Ovary (tissue), 9 donors: ENCODE results near the gene MAPRE3. TPM values are rescaled to one million over a fixed set of nuclear protein-coding genes. Genes with fewer than 3 reads are reported as not detected.

Experiments
- DNase-seq, 5 donors: peaks; one replicate each; pipeline ENCODE4 v3.0.0-alpha.2; 2019 to 2020
- H3K27ac ChIP-seq, 2 donors: fragments of 200-600 bp; one replicate each; pipeline versions ENCODE4 v1.5.1 to v1.8.0; 2019 to 2022
- H3K27me3 ChIP-seq: fragments of 200-600 bp; one replicate; pipeline ENCODE4 v1.8.0; 2022
- H3K36me3 ChIP-seq: fragments of 200-600 bp; sonication (generic); one replicate; pipeline ENCODE4 v1.5.1; 2019
- H3K4me1 ChIP-seq: one replicate; pipeline ENCODE4 v1.8.1; 2013; ENCODE audit warnings: mild to moderate bottlenecking, moderate library complexity; ENCODE audit not compliant: insufficient read depth
- H3K4me3 ChIP-seq: fragments of 200-600 bp; sonication (generic); one replicate; pipeline ENCODE4 v1.5.1; 2017
- H3K9me3 ChIP-seq, 2 donors: fragments of 200-600 bp in 1 of 2; sonication (generic) in 1 of 2; one replicate each; pipeline versions ENCODE4 v1.5.1 to v1.8.1; 2013 to 2019; ENCODE audit warnings: mild to moderate bottlenecking in 1 of 2, moderate library complexity in 1 of 2
- EP300 ChIP-seq: sonication (generic); formaldehyde crosslinking; IDR thresholded peaks from one replicate; pipeline ENCODE4 v1.6.1; 2017; ENCODE audit warnings: antibody characterized with exemption
- POLR2A ChIP-seq: fragments of 450-650 bp; IDR thresholded peaks from one replicate; pipeline ENCODE4 v1.6.1; 2017; ENCODE audit warnings: antibody characterized with exemption, mild to moderate bottlenecking, moderate library complexity
- WGBS, 3 donors: extraction: QIAGEN DNeasy Blood & Tissue Kit in 1 of 3; methylation state at CpG; one replicate each; pipeline versions ENCODE4 v1.1.5 to v1.1.7; 2013 to 2017; 5-methylcytosine and 5-hydroxymethylcytosine counted together
- intact Hi-C, 4 donors: fragments of 100-400 bp; cut with DNase I; formaldehyde crosslinking; loops; one replicate each; pipeline versions ENCODE4 v1.11.0 to v1.15.1; 2022 to 2023
- polyA plus RNA-seq, 2 donors: library from polyadenylated mRNA; stranded (reverse); fragments of 200-250 nt in 1 of 2; fragments of 350-450 nt in 1 of 2; fragmentation: Illumina TruSeq in 1 of 2; extraction: RNeasy Lipid Tissue Mini Kit (QIAGEN cat#74804) in 1 of 2; gene quantifications; one replicate each; pipeline ENCODE4 v1.2.3, GENCODE V29; 2013 to 2014
- total RNA-seq, 7 donors: library from RNA; depleted of rRNA in 2 of 7; stranded (reverse); fragments of >200 nt in 2 of 7; fragmentation: NEBNext Ultra II Directional in 3 of 7; extraction: Animal tissue kit (Norgen Biotek cat#: 25700) in 3 of 7; gene quantifications; one replicate each; pipeline versions ENCODE4 v1.1.0 to v1.2.4, GENCODE V29; 2016 to 2023
- TF ChIP-seq, protein P1 (sequence below), 3 donors: fragments of 450-650 bp in 2 of 3; fragments of 200-600 bp in 1 of 3; IDR thresholded peaks; one replicate each; pipeline versions ENCODE4 v1.5.1 to v1.8.0; 2016 to 2022; ENCODE audit warnings: antibody characterized with exemption in 3 of 3, mild to moderate bottlenecking in 1 of 3
- donor health status: DM: no; HTN: no; CAD: no; lungs with moderate emphysema.
- donor health status: DM: no; HTN: no; CAD: no.
- donor health status: Bipolar disorder and iron deficiency.
- donor health status: DM: yes; HTN: yes; CAD: no.
- donor health status: DM: no; HTN: no; CAD: no.
- donor health status: DM: yes; HTN: yes; CAD: no.

The MAPRE3 gene
- total and polyA plus RNA-seq, 9 donors: 23.8 to 51.8 (median 34.3) TPM

DNA sequence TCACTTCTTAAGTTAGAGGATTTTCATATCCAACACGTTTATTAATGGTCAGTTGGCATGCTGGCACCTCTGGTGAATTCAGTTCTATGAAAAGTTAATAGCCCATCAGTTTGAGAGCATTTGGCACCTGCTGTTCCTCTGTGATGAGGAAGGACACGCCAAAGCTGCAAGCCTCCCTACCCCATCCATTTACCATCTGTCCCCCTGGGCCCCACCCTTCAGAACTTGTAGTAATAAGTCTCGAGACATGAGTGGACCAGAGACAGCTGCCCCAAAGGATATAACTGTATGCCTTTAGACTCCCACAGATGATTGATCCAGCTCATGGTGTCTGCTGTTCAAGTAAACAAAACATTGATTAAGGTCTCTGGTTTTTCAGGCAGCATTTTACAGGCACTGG, 94.7 kb downstream of the MAPRE3 start:
- H3K36me3 ChIP-seq: no peaks in the 10 kb centered on the region
- H3K27me3 ChIP-seq: no peaks in the 10 kb centered on the region
- 74 to 78% (median 77%) methylated on average over 3 of the region's 3 CpGs for WGBS, 3 donors
- H3K4me1 ChIP-seq: peaks cover 2% of the 10 kb centered on the region
- DNase-seq: no peak
- no peak for TF ChIP-seq POLR2A
- TF ChIP-seq, protein P1, sequence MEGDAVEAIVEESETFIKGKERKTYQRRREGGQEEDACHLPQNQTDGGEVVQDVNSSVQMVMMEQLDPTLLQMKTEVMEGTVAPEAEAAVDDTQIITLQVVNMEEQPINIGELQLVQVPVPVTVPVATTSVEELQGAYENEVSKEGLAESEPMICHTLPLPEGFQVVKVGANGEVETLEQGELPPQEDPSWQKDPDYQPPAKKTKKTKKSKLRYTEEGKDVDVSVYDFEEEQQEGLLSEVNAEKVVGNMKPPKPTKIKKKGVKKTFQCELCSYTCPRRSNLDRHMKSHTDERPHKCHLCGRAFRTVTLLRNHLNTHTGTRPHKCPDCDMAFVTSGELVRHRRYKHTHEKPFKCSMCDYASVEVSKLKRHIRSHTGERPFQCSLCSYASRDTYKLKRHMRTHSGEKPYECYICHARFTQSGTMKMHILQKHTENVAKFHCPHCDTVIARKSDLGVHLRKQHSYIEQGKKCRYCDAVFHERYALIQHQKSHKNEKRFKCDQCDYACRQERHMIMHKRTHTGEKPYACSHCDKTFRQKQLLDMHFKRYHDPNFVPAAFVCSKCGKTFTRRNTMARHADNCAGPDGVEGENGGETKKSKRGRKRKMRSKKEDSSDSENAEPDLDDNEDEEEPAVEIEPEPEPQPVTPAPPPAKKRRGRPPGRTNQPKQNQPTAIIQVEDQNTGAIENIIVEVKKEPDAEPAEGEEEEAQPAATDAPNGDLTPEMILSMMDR (IDR thresholded peaks at IDR 0.05): no peak
- no peak for TF ChIP-seq EP300
- no peaks in the 10 kb centered on the region for H3K9me3 ChIP-seq
- no peak overlapping the region for H3K27ac ChIP-seq
- intact Hi-C loops: no loop called here
- no peak overlapping the region for H3K4me3 ChIP-seq

DNA sequence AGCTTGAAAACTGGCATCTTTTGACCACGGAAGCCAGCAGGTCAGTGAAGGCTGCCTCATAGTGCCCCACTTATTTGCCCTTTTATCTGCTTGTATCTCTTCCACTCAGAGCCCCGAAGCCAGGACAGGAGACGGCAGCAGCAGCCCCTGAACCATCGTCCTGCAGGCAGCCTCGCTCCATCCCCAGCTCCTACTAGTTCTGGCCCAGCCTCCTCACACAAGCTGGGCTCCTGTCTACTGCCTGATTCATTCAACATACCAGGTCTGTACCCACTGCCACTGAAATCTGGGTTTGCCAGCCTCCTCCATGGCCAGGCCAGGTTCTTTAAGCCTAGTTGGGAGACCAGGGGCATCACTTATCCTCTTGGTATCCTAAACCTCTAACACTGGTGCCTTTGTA, 96.9 kb downstream of the MAPRE3 start:
- Histone ChIP-seq H3K9me3 (no peaks in the 10 kb centered on the region), H3K36me3 (no peaks in the 10 kb centered on the region), H3K4me1 (peaks cover 4% of the 10 kb centered on the region), H3K27me3 (no peaks in the 10 kb centered on the region), H3K27ac (no peak overlapping the region), H3K4me3 (no peak overlapping the region)
- intact Hi-C loops: no loop called here
- TF ChIP-seq, protein P1 (IDR thresholded peaks at IDR 0.05): no peak
- TF ChIP-seq POLR2A (no peak), EP300 (no peak)
- 84 to 88% (median 86%) methylated on average over 5 of the region's 5 CpGs for whole genome bisulfite sequencing, 3 donors
- peak in 2 of 5 donors; percentile 8 to 25 for DNase-seq

DNA sequence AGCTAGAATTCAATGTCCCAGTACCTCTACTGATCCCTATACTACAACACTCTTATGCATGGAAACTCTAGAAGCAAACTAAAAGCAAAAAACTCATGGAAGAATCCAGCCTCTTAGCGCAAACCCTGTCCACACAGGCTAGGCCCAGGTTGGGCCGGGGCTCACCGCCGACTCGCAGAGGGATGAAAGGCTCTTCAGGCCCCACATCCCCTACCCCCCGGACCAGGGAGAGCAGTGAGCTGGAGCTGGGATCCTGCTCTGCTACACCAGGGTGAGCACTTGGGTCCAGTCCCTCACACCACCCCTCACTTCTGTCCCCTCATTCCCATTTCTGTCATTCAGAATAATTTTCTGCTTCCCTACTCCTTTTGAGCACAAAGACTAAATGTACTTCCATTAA, 99.0 kb downstream of the MAPRE3 start:
- no peak overlapping the region for H3K4me3 ChIP-seq
- no peak overlapping the region for H3K27ac ChIP-seq
- TF ChIP-seq POLR2A: no peak
- no peaks in the 10 kb centered on the region for H3K36me3 ChIP-seq
- WGBS, 3 donors: 86 to 92% (median 88%) methylated on average over 6 of the region's 6 CpGs
- H3K9me3 ChIP-seq: no peaks in the 10 kb centered on the region
- no peaks in the 10 kb centered on the region for H3K27me3 ChIP-seq
- DNase-seq: peak in 2 of 5 donors; percentile 21 to 35
- intact Hi-C loops: no loop called here
- H3K4me1 ChIP-seq: peaks cover 7% of the 10 kb centered on the region

DNA sequence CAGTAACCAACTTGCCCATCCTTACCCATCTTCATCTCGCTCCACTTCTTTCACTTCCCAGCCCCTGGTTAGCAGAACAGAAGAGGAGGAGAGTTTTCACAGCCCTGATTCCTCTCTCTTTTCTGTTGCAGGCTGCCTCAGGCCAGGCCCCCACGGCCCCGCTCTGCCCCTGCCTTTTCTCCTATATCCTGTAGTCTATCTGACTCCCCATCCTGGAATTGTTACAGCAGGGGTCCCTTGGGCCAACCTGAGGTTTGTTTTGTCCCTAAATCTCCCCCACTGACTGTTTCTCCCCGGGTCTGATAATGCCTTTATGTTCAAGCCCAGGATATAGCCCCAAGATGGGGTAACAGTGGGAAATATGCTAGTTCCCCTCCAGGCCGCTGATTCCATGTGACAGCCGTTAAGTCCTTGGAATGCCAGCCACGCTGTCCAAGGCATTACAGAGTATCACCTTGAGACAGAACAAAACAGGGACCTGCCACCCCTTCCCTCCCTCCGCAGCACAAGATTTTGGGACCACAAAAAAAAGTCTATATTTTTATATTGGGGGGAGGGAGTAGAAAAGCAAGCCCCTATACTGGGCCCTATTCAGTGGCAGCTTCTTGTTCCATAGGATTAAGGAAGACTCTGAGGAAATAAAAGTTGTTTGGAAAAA, 99.7 kb downstream of the MAPRE3 start:
- DNase-seq: peak in 2 of 5 donors; percentile 17 to 28
- intact Hi-C loops: no loop called here
- H3K4me3 ChIP-seq: no peak overlapping the region
- peaks cover 12% of the 10 kb centered on the region for H3K4me1 ChIP-seq
- no peak overlapping the region for H3K27ac ChIP-seq
- H3K36me3 ChIP-seq: no peaks in the 10 kb centered on the region
- no peaks in the 10 kb centered on the region for H3K9me3 ChIP-seq
- 63 to 76% (median 68%) methylated on average over 8 of the region's 8 CpGs for WGBS, 3 donors
- TF ChIP-seq, protein P1 (IDR thresholded peaks at IDR 0.05): no peak
- TF ChIP-seq EP300: no peak
- no peak for TF ChIP-seq POLR2A
- no peaks in the 10 kb centered on the region for H3K27me3 ChIP-seq

DNA sequence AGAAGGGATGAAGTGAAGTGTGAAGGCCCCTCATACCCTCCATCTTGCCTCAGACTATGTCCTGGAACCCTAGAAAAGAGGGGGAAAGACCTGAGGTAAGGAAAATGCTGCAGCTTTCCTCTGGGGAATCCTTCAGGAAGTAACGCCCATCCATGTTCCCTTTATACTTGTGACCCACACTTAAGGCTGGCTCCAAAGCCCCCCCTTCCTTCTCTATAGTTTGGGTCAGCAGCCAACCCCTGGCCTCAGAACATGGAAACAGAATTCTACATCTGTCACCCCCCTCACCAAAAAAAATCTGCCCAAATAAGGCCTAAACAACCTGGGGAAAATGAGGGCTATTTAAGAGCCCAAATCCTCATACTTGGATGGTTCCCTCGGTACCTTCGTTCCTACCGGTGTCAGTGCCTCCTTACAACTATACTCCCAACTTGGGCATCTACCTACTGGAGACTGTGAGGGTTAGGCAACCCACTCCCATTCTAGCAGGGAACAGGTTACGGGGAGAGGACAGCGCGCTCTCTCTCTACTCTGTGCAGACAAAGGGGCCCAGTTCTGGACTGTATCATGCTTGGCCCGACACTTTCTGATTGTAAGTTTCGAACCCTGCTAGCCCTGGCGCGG, 100.3 kb downstream of the MAPRE3 start:
- H3K4me3 ChIP-seq: peak overlapping the region; percentile 59
- no peaks in the 10 kb centered on the region for H3K27me3 ChIP-seq
- H3K27ac ChIP-seq: peak overlapping the region; percentile 92 to 98
- H3K36me3 ChIP-seq: no peaks in the 10 kb centered on the region
- peaks cover 15% of the 10 kb centered on the region for H3K4me1 ChIP-seq
- DNase-seq: peak in 1 of 5 donors; percentile 17
- no peaks in the 10 kb centered on the region for H3K9me3 ChIP-seq
- TF ChIP-seq, protein P1 (IDR thresholded peaks at IDR 0.05): no peak
- TF ChIP-seq POLR2A: no peak
- TF ChIP-seq EP300: no peak
- WGBS, 3 donors: 0 to 2% (median 1%) methylated on average over 10 to 11 of the region's 11 CpGs
- intact Hi-C loops: no loop called here
